Naive thymus-derived CD4-positive, alpha-beta T cell (primary cell): ENCODE data around the gene USH2A. TPM values are rescaled to one million over a fixed set of nuclear protein-coding genes. Genes with fewer than 3 reads are reported as not detected.

Experiments used
- ATAC-seq: fragments of 150-1000 bp; cut with Tn5 transposase; 2 replicates; pipeline ENCODE4 v1.10.0; 2021; ENCODE audit warnings: mild to moderate bottlenecking, moderate library complexity
- CTCF ChIA-PET: fragments of 350-600 bp; sonication (Branson Sonifier 250); formaldehyde crosslinking; loops from one replicate; lab custom pipeline; 2021; ENCODE audit warnings: antibody characterized with exemption; lab: Charles Lee
- POLR2A ChIA-PET: fragments of 350-600 bp; sonication (Branson Sonifier 250); formaldehyde crosslinking; loops from one replicate; lab custom pipeline; 2021; ENCODE audit warnings: antibody characterized with exemption, inconsistent platforms; lab: Charles Lee
- DNase-seq, 9 donors: peaks; one replicate each; pipeline versions ENCODE4 v3.0.0 to v3.0.0-alpha.2; 2020 to 2022; ENCODE audit warnings: mixed read lengths in 1 of 9
- H3K27ac ChIP-seq: one replicate; pipeline ENCODE4 v1.7.0; 2013; ENCODE audit warnings: mild to moderate bottlenecking, low read depth, low read length, moderate library complexity
- H3K27me3 ChIP-seq, 2 donors: one replicate each; pipeline ENCODE4 v1.7.0; 2013; ENCODE audit warnings: low read length in 2 of 2, mild to moderate bottlenecking in 2 of 2, moderate library complexity in 2 of 2; ENCODE audit not compliant: control insufficient read depth in 2 of 2, insufficient read depth in 2 of 2
- H3K36me3 ChIP-seq, 3 experiments: 1 replicate in 2 of 3; 2 replicates in 1 of 3; pipeline ENCODE4 v1.7.0; 2013; ENCODE audit warnings: low read length in 3 of 3, mild to moderate bottlenecking in 3 of 3, moderate library complexity in 1 of 3; ENCODE audit not compliant: insufficient read depth in 3 of 3, control insufficient read depth in 2 of 3
- H3K4me1 ChIP-seq, 2 donors: one replicate each; pipeline ENCODE4 v1.7.0; 2013; ENCODE audit warnings: low read length in 2 of 2, mild to moderate bottlenecking in 2 of 2, moderate library complexity in 1 of 2; ENCODE audit not compliant: control insufficient read depth in 2 of 2, insufficient read depth in 2 of 2
- H3K4me3 ChIP-seq: 2 replicates; pipeline ENCODE4 v1.7.0; 2013; ENCODE audit warnings: mild to moderate bottlenecking, low read length
- H3K9me3 ChIP-seq, 3 experiments: 1 replicate in 2 of 3; 2 replicates in 1 of 3; pipeline ENCODE4 v1.7.0; 2013; ENCODE audit warnings: low read length in 3 of 3; ENCODE audit not compliant: control insufficient read depth in 2 of 3
- H3K27ac Mint-ChIP-seq, 9 donors: one replicate each; pipeline ENCODE4 v1.8.0; 2020 to 2022; ENCODE audit warnings: mixed read lengths in 9 of 9, mild to moderate bottlenecking in 8 of 9, moderate library complexity in 5 of 9, inconsistent platforms in 2 of 9
- H3K27me3 Mint-ChIP-seq, 5 donors: one replicate each; pipeline ENCODE4 v1.8.0; 2021 to 2022; ENCODE audit warnings: mixed read lengths in 5 of 5, mild to moderate bottlenecking in 1 of 5
- H3K36me3 Mint-ChIP-seq, 5 donors: one replicate each; pipeline ENCODE4 v1.8.0; 2020 to 2022; ENCODE audit warnings: mixed read lengths in 5 of 5, mild to moderate bottlenecking in 3 of 5, inconsistent platforms in 1 of 5
- H3K4me1 Mint-ChIP-seq, 7 donors: one replicate each; pipeline ENCODE4 v1.8.0; 2020 to 2022; ENCODE audit warnings: mixed read lengths in 7 of 7, mild to moderate bottlenecking in 3 of 7, inconsistent platforms in 1 of 7
- H3K4me3 Mint-ChIP-seq, 10 donors: one replicate each; pipeline ENCODE4 v1.8.0; 2020 to 2022; ENCODE audit warnings: mild to moderate bottlenecking in 10 of 10, mixed read lengths in 10 of 10, moderate library complexity in 6 of 10, inconsistent platforms in 2 of 10
- H3K9me3 Mint-ChIP-seq, 11 donors: one replicate each; pipeline ENCODE4 v1.8.0; 2020 to 2022; ENCODE audit warnings: mixed read lengths in 11 of 11, mild to moderate bottlenecking in 4 of 11, inconsistent platforms in 1 of 11, moderate library complexity in 1 of 11
- intact Hi-C, 2 donors: fragments of 100-400 bp; cut with micrococcal nuclease; formaldehyde crosslinking; loops; one replicate each; pipeline ENCODE4 v1.15.1; 2023
- polyA plus RNA-seq, 2 donors: library from polyadenylated mRNA; unstranded; fragments of 300-500 nt; fragmentation: Illumina TruSeq; gene quantifications; one replicate each; pipeline ENCODE4 v1.2.3, GENCODE V29; 2021
- total RNA-seq, 6 experiments: library from RNA in 5 of 6; stranded (reverse) in 5 of 6; gene quantifications; 1 replicate in 5 of 6; 2 replicates in 1 of 6; pipeline ENCODE4 v1.2.3 and lab custom pipeline; 2021 to 2026

USH2A gene
- total and polyA plus RNA-seq, 7 experiments from 2014 or later: not detected

DNA sequence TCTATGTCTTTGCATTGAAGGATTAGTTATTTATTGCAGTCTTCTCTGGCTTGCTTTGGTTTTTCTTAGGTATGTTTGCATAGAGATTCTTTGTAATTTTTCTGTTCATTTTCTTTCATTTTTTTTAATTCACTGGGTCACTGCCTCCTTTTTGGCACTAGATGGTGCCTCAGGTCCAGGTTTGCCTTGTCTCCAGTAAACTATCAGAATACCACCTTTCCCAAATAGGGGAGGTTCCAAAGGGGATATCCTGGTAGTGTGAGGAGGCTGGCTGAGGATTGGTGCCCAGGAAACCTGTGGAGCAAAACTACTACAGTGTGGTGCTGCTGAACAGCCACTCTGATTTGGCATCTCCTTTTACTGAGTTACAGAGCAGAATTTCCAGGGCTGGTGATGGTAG lies 599.0 kb downstream of the USH2A start:
- DNase-seq (no peak), ATAC-seq (no peak)
- Histone ChIP-seq H3K27me3 (no peaks in the 10 kb centered on the region), H3K27ac (no peak overlapping the region), H3K9me3 (no peaks in the 10 kb centered on the region), H3K4me1 (no peaks in the 10 kb centered on the region), H3K4me3 (no peak overlapping the region), H3K36me3 (no peaks in the 10 kb centered on the region)
- ChIA-PET CTCF (no interaction called here), POLR2A (no interaction called here)
- intact Hi-C loops: no loop called here
- no peaks in the 10 kb centered on the region for H3K27me3 Mint-ChIP-seq
- peaks cover 0 to 5% (median 0%) of the 10 kb centered on the region in 5 donors for H3K36me3 Mint-ChIP-seq
- no peaks in the 10 kb centered on the region for H3K4me1 Mint-ChIP-seq
- no peak overlapping the region for H3K4me3 Mint-ChIP-seq
- H3K9me3 Mint-ChIP-seq: peaks cover 2 to 33% (median 13%) of the 10 kb centered on the region in 11 donors
- H3K27ac Mint-ChIP-seq: no peak overlapping the region

GRCh38 chr1:215819114-215819513 lies 604.1 kb downstream of the USH2A start:
- intact Hi-C loops: no loop called here
- H3K4me3 Mint-ChIP-seq: no peak overlapping the region
- H3K4me1 ChIP-seq: no peaks in the 10 kb centered on the region
- no peak overlapping the region for H3K27ac Mint-ChIP-seq
- no peak overlapping the region for H3K27ac ChIP-seq
- H3K27me3 ChIP-seq: no peaks in the 10 kb centered on the region
- POLR2A ChIA-PET: no interaction called here
- no peaks in the 10 kb centered on the region for H3K9me3 ChIP-seq
- no peaks in the 10 kb centered on the region for H3K36me3 ChIP-seq
- H3K4me3 ChIP-seq: no peak overlapping the region
- DNase-seq: no peak
- H3K36me3 Mint-ChIP-seq: peaks cover 0 to 5% (median 0%) of the 10 kb centered on the region in 5 donors
- H3K4me1 Mint-ChIP-seq: no peaks in the 10 kb centered on the region
- H3K9me3 Mint-ChIP-seq: peaks cover 1 to 29% (median 6%) of the 10 kb centered on the region in 11 donors
- no peak for ATAC-seq
- CTCF ChIA-PET: no interaction called here
- no peaks in the 10 kb centered on the region for H3K27me3 Mint-ChIP-seq

DNA sequence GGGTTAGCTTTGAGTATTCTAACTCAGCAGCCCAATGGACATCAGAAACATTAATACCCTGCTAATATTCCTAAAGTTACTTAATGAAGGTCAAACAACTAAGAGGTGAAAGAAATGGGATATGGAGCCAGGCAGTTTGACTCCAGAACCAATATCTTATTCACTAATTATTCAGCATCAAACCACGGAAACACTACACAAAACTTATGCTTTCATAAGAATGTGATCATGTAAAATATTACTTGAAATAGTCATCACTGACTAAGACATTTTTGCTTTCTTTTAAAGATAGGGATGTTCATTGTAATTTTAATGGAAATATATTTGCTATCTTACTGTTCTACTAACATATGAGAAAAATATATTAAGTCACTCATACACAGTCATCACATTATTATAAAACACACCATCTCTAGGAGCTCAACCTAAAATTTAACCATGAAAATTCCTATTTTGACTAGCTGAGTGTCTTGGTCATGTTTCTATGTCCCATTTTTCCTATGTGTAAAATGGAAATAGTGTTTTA lies 615.3 kb downstream of the USH2A start:
- no peak overlapping the region for H3K4me3 Mint-ChIP-seq
- intact Hi-C loops: no loop called here
- ATAC-seq (no peak), DNase-seq (no peak)
- Histone ChIP-seq H3K4me3 (no peak overlapping the region), H3K36me3 (no peaks in the 10 kb centered on the region), H3K4me1 (no peaks in the 10 kb centered on the region), H3K27me3 (no peaks in the 10 kb centered on the region), H3K9me3 (no peaks in the 10 kb centered on the region), H3K27ac (no peak overlapping the region)
- POLR2A ChIA-PET: no interaction called here
- H3K27ac Mint-ChIP-seq: no peak overlapping the region
- H3K4me1 Mint-ChIP-seq: no peaks in the 10 kb centered on the region
- H3K27me3 Mint-ChIP-seq: no peaks in the 10 kb centered on the region
- no peaks in the 10 kb centered on the region for H3K36me3 Mint-ChIP-seq
- CTCF ChIA-PET: no interaction called here
- peaks cover 4 to 37% (median 16%) of the 10 kb centered on the region in 11 donors for H3K9me3 Mint-ChIP-seq

DNA sequence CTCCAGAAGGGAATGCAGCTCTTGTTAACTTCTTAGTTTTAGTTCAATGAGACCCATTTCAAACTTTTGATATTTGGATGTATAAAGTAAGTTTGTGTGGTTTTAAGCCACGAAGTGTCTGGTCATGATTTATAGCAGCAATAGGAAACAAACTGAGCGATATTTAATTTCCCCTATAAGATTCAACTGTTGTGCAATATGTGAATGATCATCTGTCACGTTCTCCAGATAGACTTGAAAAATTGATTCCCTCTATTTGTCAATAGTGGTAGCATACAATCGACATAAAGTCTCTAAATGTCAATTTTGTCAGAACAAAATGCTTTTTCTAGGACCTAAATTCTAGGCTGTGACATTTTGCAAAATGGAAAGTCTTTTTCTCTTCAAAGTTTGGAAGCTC lies 616.0 kb downstream of the USH2A start:
- ChIA-PET POLR2A (no interaction called here), CTCF (no interaction called here)
- no peak for DNase-seq
- H3K27me3 Mint-ChIP-seq: no peaks in the 10 kb centered on the region
- Histone ChIP-seq H3K36me3 (no peaks in the 10 kb centered on the region), H3K4me1 (no peaks in the 10 kb centered on the region), H3K27me3 (no peaks in the 10 kb centered on the region), H3K27ac (no peak overlapping the region), H3K9me3 (no peaks in the 10 kb centered on the region), H3K4me3 (no peak overlapping the region)
- H3K4me3 Mint-ChIP-seq: no peak overlapping the region
- intact Hi-C loops: no loop called here
- ATAC-seq: no peak
- H3K9me3 Mint-ChIP-seq: peaks cover 2 to 30% (median 10%) of the 10 kb centered on the region in 11 donors
- no peaks in the 10 kb centered on the region for H3K36me3 Mint-ChIP-seq
- H3K27ac Mint-ChIP-seq: no peak overlapping the region
- no peaks in the 10 kb centered on the region for H3K4me1 Mint-ChIP-seq

DNA sequence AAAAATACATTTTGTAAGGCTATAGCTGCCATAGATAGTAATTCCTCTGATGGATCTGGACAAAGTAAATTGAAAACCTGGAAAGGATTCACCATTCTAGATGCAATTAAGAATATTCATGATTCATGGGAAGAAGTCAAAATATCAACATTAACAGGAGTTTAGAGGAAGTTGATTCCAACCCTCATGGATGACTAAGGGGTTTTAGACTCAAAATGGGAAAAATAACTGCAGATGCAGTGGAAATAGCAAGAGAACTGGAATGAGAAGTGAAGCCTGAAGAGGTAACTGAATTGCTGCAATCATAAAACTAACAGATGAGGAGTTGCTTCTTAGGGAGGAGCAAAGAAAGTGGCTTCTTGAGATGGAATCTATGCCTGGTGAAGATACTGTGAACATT lies 625.4 kb downstream of the USH2A start:
- Histone ChIP-seq H3K9me3 (no peaks in the 10 kb centered on the region), H3K27me3 (no peaks in the 10 kb centered on the region), H3K36me3 (no peaks in the 10 kb centered on the region), H3K4me3 (no peak overlapping the region), H3K4me1 (no peaks in the 10 kb centered on the region), H3K27ac (no peak overlapping the region)
- ATAC-seq: no peak
- intact Hi-C loops: no loop called here
- Mint-ChIP-seq H3K4me3 (no peak overlapping the region), H3K27ac (no peak overlapping the region), H3K36me3 (no peaks in the 10 kb centered on the region), H3K27me3 (peaks cover 0 to 4% (median 0%) of the 10 kb centered on the region in 5 donors), H3K4me1 (no peaks in the 10 kb centered on the region), H3K9me3 (peaks cover 0 to 21% (median 3%) of the 10 kb centered on the region in 11 donors)
- CTCF ChIA-PET: no interaction called here
- DNase-seq: no peak
- POLR2A ChIA-PET: no interaction called here

GRCh38 chr1:215794156-215794555 lies 629.1 kb downstream of the USH2A start:
- Histone ChIP-seq H3K4me1 (no peaks in the 10 kb centered on the region), H3K27ac (no peak overlapping the region), H3K36me3 (no peaks in the 10 kb centered on the region), H3K27me3 (no peaks in the 10 kb centered on the region), H3K4me3 (no peak overlapping the region), H3K9me3 (no peaks in the 10 kb centered on the region)
- Mint-ChIP-seq H3K4me3 (no peak overlapping the region), H3K27ac (no peak overlapping the region), H3K36me3 (no peaks in the 10 kb centered on the region), H3K9me3 (peaks cover 0 to 6% (median 0%) of the 10 kb centered on the region in 11 donors), H3K4me1 (no peaks in the 10 kb centered on the region), H3K27me3 (peaks cover 0 to 4% (median 0%) of the 10 kb centered on the region in 5 donors)
- intact Hi-C loops: no loop called here
- CTCF ChIA-PET: no interaction called here
- ATAC-seq (no peak), DNase-seq (no peak)
- POLR2A ChIA-PET: no interaction called here

DNA sequence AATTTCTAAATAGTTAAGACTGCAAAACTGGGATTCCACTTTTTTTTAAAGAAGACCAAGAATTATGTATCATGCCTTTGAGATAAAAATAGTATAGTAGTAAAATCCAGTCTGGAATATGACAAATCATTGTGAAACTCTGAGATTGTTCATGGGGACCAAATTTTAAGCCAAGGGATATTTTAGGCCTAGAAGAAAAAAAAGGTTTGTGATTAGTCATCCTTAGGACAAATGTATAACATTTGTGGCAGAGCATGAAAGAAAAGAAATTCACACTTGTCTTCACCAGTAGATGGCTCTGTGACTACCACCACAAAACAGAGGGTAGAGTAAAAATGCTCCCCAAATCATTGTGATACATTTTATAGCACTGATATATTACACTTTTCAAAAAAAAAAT lies 630.1 kb downstream of the USH2A start:
- no peaks in the 10 kb centered on the region for H3K27me3 Mint-ChIP-seq
- H3K4me1 Mint-ChIP-seq: no peaks in the 10 kb centered on the region
- CTCF ChIA-PET: no interaction called here
- Histone ChIP-seq H3K4me3 (no peak overlapping the region), H3K4me1 (no peaks in the 10 kb centered on the region), H3K36me3 (no peaks in the 10 kb centered on the region), H3K9me3 (no peaks in the 10 kb centered on the region), H3K27me3 (no peaks in the 10 kb centered on the region), H3K27ac (no peak overlapping the region)
- no peak overlapping the region for H3K27ac Mint-ChIP-seq
- intact Hi-C loops: no loop called here
- DNase-seq (no peak), ATAC-seq (no peak)
- POLR2A ChIA-PET: no interaction called here
- H3K9me3 Mint-ChIP-seq: peaks cover 0 to 5% (median 0%) of the 10 kb centered on the region in 11 donors
- H3K36me3 Mint-ChIP-seq: no peaks in the 10 kb centered on the region
- no peak overlapping the region for H3K4me3 Mint-ChIP-seq
